GM12801 (cell line): ENCODE measurements around the gene VPS13A.

Source experiments
- TF ChIP-seq, protein P1 (sequence below): IDR thresholded peaks from one replicate; pipeline ENCODE4 v1.5.1; 2011; ENCODE audit warnings: control low read depth; ENCODE audit not compliant: insufficient read length; ENCODE audit errors: extremely low read depth

VPS13A gene

DNA sequence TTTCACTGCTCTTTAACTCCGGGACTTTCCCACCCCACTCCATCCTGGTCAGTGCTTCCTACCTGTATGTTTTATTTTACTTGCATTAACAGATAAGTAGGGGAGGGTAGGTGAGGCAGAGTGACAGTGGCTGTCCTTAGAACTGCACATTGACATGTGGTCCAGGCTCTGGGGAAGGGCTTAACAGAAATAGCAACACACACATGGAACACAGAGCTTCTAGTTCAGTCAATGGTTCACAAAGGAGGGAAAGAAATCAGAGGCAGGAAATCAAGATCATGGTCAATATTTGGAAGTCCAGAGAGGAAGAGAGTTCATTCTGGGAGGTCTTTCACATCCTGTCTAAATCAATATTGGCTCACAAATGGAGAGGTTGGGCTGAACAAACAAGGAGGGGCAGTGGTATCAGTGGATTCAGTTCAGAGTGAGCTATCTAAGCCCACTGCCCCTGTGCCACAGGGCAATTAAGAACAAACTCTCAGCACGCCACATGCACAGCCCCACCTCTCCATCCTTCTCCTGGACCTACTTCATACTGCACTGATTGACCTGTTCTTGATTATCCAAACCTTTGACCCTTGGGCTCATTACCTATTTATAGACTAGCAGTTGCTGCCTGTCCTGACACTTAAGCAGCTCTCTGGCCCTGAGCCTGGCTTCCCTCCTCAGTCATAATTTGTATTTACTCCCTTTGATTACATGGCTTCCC lies 6.2 kb upstream of the VPS13A start:
- TF ChIP-seq, protein P1, sequence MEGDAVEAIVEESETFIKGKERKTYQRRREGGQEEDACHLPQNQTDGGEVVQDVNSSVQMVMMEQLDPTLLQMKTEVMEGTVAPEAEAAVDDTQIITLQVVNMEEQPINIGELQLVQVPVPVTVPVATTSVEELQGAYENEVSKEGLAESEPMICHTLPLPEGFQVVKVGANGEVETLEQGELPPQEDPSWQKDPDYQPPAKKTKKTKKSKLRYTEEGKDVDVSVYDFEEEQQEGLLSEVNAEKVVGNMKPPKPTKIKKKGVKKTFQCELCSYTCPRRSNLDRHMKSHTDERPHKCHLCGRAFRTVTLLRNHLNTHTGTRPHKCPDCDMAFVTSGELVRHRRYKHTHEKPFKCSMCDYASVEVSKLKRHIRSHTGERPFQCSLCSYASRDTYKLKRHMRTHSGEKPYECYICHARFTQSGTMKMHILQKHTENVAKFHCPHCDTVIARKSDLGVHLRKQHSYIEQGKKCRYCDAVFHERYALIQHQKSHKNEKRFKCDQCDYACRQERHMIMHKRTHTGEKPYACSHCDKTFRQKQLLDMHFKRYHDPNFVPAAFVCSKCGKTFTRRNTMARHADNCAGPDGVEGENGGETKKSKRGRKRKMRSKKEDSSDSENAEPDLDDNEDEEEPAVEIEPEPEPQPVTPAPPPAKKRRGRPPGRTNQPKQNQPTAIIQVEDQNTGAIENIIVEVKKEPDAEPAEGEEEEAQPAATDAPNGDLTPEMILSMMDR, result no peak

DNA sequence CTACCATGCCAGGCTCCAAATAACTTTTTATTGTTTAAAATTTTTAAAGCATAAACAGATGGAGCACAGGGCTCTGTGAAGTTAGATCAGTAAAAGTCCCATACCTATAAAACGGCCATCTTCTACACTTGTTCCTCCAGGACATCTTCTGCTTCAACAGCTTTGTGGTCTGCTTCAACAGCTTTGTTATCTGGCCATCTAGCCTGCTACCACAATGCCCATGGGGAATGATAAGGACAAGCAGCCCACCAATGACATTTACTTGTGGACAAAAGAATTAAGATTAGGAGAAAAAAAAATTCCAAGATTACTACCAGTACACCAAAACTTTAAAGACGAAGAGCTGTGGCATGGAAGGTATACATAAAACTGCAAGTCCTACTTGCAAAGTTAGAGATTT lies 2.2 kb upstream of the VPS13A start:
- TF ChIP-seq, protein P1, result no peak

DNA sequence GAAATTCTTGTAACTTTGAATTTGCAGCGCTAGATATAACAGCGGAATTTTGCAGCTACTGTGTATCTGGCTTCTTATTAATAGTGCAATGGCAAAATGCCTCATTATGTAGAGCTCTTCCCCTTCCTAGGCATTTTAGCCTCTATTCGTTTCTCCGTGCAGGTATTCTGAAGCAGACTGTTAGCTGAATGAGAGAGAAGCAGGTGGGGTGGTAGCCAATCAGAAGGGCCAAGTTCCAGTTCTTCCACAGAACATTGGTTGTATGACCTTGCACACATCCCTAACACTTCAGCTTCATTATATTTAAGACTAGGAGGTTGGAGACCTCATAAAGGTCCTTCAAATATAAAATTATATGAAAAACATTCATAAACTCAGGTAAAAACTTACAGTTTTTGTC lies 1.2 kb upstream of the VPS13A start:
- TF ChIP-seq, protein P1, result no peak

DNA sequence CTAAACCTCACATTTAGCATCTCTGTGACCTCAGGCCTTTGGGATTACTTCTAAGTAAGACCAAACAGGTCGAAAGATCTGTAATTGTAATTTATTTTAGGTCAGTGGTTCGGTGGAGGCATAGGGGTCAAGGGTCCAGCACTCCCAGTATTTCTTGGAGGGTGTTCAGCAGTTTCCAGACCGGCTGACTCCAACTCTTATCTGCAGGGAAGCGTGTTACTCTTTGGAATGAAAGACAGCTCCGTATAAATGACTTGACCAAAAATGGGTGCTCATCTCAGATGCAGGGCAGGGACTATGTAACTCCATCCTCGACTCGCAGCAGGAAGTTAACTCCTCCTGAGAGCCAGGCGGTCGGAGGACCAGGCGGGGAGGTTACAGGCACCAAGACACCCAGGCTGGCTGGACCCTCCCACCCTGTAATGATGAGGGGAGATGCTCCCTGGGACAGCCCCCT lies 620 bp upstream of the VPS13A start:
- TF ChIP-seq, protein P1, result no peak

DNA sequence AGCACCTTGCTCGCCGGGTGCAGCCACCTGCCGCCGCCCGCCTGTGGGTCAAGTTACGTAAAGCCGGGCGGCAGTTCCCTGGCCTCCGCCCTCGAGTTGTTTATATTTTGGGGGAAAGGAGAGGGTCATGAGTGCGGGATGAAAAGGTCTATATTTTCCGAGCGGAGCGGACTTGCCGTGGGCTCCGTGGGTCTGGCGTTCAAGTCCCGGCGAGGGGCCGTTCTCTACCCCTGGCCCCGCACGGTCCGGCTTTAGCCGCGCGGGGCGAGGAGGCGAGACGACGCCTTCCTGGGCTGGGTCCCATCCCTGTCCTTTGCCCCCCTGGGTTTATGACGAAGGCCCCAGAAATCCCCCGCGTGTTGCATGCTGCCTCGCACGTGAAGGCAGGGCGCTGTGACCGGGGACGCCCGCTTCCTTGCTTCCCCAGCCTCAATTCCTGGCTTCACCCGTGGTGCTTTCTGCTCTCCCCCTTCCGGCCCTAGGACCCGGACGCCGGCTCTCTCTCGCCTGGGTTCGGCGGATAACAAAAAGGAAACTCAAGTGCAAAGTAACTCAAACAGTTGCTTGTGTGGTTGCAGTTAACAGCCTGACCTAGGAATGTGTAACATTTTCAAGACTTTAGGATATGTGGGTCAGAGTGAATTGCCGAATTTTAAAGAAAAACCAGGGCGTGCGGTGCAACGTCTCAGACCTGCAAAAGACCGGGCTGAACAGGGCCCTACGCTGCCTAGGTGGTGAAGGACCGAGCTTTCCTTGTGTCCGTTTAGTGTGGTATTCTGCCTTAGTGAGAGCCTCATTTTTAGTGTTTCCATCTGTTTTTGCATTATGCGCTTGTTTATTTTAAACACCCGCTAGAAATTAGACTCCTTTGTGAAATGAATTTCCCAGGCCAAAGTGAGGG lies 810 bp downstream of the VPS13A start:
- TF ChIP-seq, protein P1, result no peak

DNA sequence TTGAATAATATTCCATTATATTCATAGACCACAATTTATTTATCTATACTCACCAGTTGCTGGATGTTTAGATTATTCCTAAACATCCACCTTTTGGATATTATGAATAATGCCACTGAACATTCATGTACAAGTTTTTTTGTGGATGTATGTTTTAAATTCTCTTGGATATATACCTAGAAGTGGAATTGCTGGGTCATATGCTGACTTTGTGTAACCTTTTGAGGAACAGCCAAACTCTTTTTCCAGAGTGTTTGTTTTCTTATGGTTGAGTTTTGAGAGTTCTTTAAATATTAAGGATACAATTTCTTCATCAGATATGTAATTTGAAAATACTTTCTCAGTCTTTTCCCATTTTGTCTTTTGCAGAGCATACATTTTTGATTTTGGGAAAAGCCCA lies 2.7 kb downstream of the VPS13A start:
- TF ChIP-seq, protein P1, result no peak

DNA sequence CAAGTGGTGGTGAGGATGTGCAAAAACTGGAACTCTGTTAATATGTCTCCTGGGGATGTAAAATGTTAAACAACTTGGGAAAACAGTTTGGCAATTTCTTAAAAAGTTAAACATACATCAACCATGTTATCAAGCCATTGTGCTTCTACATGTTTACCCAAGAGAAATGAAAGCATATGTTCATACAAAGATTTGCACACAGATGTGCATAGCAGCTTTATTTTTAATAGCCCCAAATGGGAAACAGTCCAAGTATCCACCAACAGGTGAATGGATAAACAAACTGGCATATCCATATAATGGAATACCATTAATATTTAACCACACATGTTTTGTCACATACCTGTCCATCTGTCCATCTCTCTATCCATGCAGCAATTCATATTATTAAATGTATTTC lies 6.2 kb downstream of the VPS13A start:
- TF ChIP-seq, protein P1, result no peak
